K562 (cell line): Measurements from ENCODE around the gene ZNF407.

Source experiments
- CHD2 ChIP-seq: IDR thresholded peaks from 2 replicates; pipeline ENCODE4 v1.6.1; 2011; ENCODE audit warnings: low read depth, low read length
- MBD1 ChIP-seq: fragments of 250-450 bp; sonication (Bioruptor Pico); IDR thresholded peaks from 2 replicates; pipeline ENCODE4 v1.8.0; 2022; ENCODE audit warnings: inconsistent platforms
- ZNF830 ChIP-seq: fragments of 250-450 bp; sonication (Bioruptor Pico); IDR thresholded peaks from 2 replicates; pipeline ENCODE4 v1.5.0; 2021; ENCODE audit warnings: mild to moderate bottlenecking

DNA sequence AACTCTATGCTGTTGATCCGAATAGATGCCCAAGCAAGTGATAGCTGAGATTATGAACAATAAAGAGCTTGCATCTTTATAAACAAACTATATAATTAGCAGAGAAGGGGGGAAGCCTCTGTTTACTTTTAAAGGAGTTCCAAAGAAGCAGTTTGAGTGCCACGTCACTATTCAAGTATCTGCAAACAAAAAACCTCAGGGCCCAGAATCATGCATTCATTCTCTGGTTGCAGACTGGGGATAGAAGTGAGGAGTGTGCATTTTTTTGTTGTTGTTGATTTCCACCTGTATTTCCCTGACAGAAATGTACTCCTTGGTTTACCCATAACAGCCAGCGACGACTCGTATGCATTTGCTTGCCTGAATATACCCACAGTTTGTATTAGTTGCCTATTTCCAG is 347.0 kb downstream of the ZNF407 start:
- TF ChIP-seq ZNF830 = no peak
- no peak for TF ChIP-seq CHD2
- TF ChIP-seq MBD1 (CRISPR knock-in tag) = no peak
